Measurements from ENCODE around the gene ZNF774. TPM values are rescaled to one million over a fixed set of nuclear protein-coding genes. Genes with fewer than 3 reads are reported as not detected.

Gene ZNF774
- total and polyA plus RNA-seq, 2 of the 8 experiments (the other 6 are each of a cell fraction or from before 2014, with no cell fraction given), result 0.82 to 2.6 TPM

DNA sequence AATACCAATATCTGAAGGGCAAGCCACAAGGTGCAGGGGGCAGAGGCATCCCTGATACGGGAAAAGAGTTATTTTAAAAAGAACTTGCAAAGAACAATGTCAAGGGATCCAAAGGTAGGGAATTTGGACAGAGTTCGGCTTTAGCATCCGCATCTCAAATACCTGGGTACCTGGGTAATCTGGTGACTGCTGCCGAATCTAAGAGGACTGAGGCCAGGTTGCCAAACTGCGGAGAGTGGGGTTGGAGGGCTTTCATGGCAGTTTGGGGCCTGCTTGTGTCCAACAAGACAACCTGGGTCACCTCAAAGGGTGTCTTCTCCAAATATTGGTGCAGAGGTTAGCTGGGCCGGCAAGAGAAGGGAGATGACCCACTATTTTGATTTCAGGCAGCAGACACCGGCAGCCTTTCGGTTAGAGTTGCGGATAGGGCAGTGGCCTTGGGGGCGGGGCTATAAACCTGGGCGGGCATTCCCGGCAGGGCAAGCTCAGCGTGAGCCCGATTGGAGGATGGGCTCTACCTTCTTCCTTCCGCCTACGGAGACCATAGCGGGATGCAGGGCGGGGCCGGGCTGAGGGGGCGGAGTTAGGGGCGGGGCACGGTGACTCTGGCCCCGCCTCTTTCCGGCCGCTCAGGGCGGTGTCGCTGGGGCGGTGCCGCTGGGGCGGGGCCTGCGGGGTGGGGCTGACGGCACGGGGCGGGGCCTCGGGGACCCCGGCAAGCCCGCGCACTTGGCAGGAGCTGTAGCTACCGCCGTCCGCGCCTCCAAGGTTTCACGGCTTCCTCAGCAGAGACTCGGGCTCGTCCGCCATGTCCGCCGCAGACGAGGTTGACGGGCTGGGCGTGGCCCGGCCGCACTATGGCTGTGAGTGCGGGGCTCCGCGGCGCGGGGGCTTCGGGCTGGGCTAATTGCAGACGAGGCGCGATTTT lies 35.7 kb downstream of the ZNF774 start, which contains the start of gene IQGAP1 (continued):
- TF ChIP-seq, protein P1, sequence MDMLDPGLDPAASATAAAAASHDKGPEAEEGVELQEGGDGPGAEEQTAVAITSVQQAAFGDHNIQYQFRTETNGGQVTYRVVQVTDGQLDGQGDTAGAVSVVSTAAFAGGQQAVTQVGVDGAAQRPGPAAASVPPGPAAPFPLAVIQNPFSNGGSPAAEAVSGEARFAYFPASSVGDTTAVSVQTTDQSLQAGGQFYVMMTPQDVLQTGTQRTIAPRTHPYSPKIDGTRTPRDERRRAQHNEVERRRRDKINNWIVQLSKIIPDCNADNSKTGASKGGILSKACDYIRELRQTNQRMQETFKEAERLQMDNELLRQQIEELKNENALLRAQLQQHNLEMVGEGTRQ (IDR thresholded peaks at IDR 0.05; ENCODE audit: low read length), result no peak
- TF ChIP-seq JUN (IDR thresholded peaks at IDR 0.05; ENCODE audit: low read depth, low read length) (no peak), TAF1 (IDR thresholded peaks at IDR 0.05; ENCODE audit: low read depth, low read length) (peak; percentile 85), TBP (IDR thresholded peaks at IDR 0.05; ENCODE audit: low read depth, low read length) (peak; percentile 41; the same call in 1 of the 2 replicates), RAD21 (IDR thresholded peaks at IDR 0.05 in 1 of 2, conservative IDR thresholded peaks at IDR 0.05 in 1 of 2; ENCODE audit: low read depth in 2 of 2, low read length in 2 of 2) (peak; percentile 2 to 7; a peak in 2 of 4 replicates), SUZ12 (IDR thresholded peaks at IDR 0.05; ENCODE audit: low read length) (no peak), TAF7 (optimal IDR thresholded peaks at IDR 0.05; ENCODE audit: borderline replicate concordance, low read depth, low read length) (peak; percentile 77), RNF2 (IDR thresholded peaks at IDR 0.05; ENCODE audit: borderline replicate concordance, low read depth, low read length, missing control alignments, poor library complexity, severe bottlenecking) (no peak), SIX5 (IDR thresholded peaks at IDR 0.05; ENCODE audit: low read depth, low read length) (no peak), SIN3A (conservative IDR thresholded peaks at IDR 0.05 in 1 of 2, IDR thresholded peaks at IDR 0.05 in 1 of 2; ENCODE audit: low read depth in 1 of 2, low read length in 2 of 2) (peak in 1 of 2 experiments; percentile 18; a peak in 1 of 4 replicates), YY1 (IDR thresholded peaks at IDR 0.05; ENCODE audit: low read depth, low read length) (peak; percentile 86), SP1 (IDR thresholded peaks at IDR 0.05; ENCODE audit: low read depth, low read length) (peak; percentile 67; the same call in 1 of the 2 replicates), POLR2AphosphoS5 (IDR thresholded peaks at IDR 0.05; ENCODE audit: low read depth, low read length) (peak; percentile 90), KDM4A (IDR thresholded peaks at IDR 0.05; ENCODE audit: low read depth, low read length, severe bottlenecking) (peak; percentile 28), POLR2A (IDR thresholded peaks at IDR 0.05; ENCODE audit: control extremely low read depth in 1 of 2, low read depth in 2 of 2, low read length in 2 of 2) (peak; percentile 65 to 73)

Measured in H1 (cell line).